HG03196 (cell line): ENCODE data around the gene CHD1L.
A peak's percentile ranks its signal among the peaks of the same experiment; 100 is the strongest.
"Not testable (repeated sequence)": the region's sequence is repeated elsewhere in the genome, so short reads cannot be mapped to it uniquely, and the experiment has no call there.

Experiments used
- ATAC-seq: cut with Tn5 transposase; IDR thresholded peaks from one replicate; pipeline ENCODE4 v1.9.1; 2021; ENCODE audit not compliant: unreplicated experiment

CHD1L gene

GRCh38 chr1:147242449-147243227 lies at the start of gene CHD1L:
Gene CHD1L (plus strand): TSS chr1:147242684. CDS start chr1:147242704, 20 bp downstream.
- ATAC-seq: peak; percentile 89

GRCh38 chr1:147197324-147197723 lies 45.2 kb upstream of the CHD1L start:
- ATAC-seq: not testable (repeated sequence)

- no peak for ATAC-seq
These were observed 41.2 kb upstream of the CHD1L start for GRCh38 chr1:147201276-147201675.

- no peak for ATAC-seq
These were observed 40.7 kb upstream of the CHD1L start for GRCh38 chr1:147201786-147202185.

- ATAC-seq: no peak
These were observed 39.9 kb upstream of the CHD1L start for GRCh38 chr1:147202576-147202975.

- no peak for ATAC-seq
These were observed 38.4 kb upstream of the CHD1L start for GRCh38 chr1:147204080-147204479.

- no peak for ATAC-seq
These were observed 35.3 kb upstream of the CHD1L start for GRCh38 chr1:147207192-147207591.

- no peak for ATAC-seq
These were observed 33.9 kb upstream of the CHD1L start for GRCh38 chr1:147208619-147209018.

- no peak for ATAC-seq
These were observed 32.4 kb upstream of the CHD1L start for GRCh38 chr1:147209825-147210821.

- ATAC-seq: no peak
These were observed 31.5 kb upstream of the CHD1L start for GRCh38 chr1:147210987-147211386.

GRCh38 chr1:147211577-147211976 lies 30.9 kb upstream of the CHD1L start:
- ATAC-seq: no peak

- no peak for ATAC-seq
These were observed 29.2 kb upstream of the CHD1L start for GRCh38 chr1:147213271-147213670.

GRCh38 chr1:147214325-147214724 lies 28.2 kb upstream of the CHD1L start:
- ATAC-seq: no peak

- no peak for ATAC-seq
These were observed 27.5 kb upstream of the CHD1L start for GRCh38 chr1:147214842-147215539.

GRCh38 chr1:147215540-147215916 lies 27.0 kb upstream of the CHD1L start:
- ATAC-seq: no peak

GRCh38 chr1:147216124-147216523 lies 26.4 kb upstream of the CHD1L start:
- no peak for ATAC-seq

- no peak for ATAC-seq
These were observed 25.3 kb upstream of the CHD1L start for GRCh38 chr1:147217141-147217540.

- ATAC-seq: no peak
These were observed 23.9 kb upstream of the CHD1L start for GRCh38 chr1:147218606-147219005.

- ATAC-seq: no peak
These were observed 18.5 kb upstream of the CHD1L start for GRCh38 chr1:147223740-147224615.

GRCh38 chr1:147225193-147225730 lies 17.2 kb upstream of the CHD1L start, which contains the start of gene FMO5:
Gene FMO5 (minus strand): TSS chr1:147225339. CDS start chr1:147225029, 310 bp downstream.
- no peak for ATAC-seq
